PC-9 (cell line): Measurements from ENCODE around the gene USP37. TPM values are rescaled to one million over a fixed set of nuclear protein-coding genes. Genes with fewer than 3 reads are reported as not detected.

Experiments used
- BruUV-seq: library from RNA; stranded (reverse); fragments of 400-500 nt; replicated peaks from 2 replicates; lab custom pipeline; 2021; lab: Mats Ljungman, UMichigan
- CTCF ChIA-PET: fragments of 300-600 bp; sonication (Branson Sonifier 250); formaldehyde crosslinking; loops from one replicate; lab custom pipeline; 2022; ENCODE audit warnings: antibody characterized with exemption; lab: Charles Lee
- POLR2A ChIA-PET: fragments of 300-600 bp; sonication (Branson Sonifier 250); formaldehyde crosslinking; loops from one replicate; lab custom pipeline; 2022; ENCODE audit warnings: antibody characterized with exemption; ENCODE audit not compliant: unreplicated experiment; lab: Charles Lee
- DNase-seq, 2 experiments: peaks; one replicate each; pipeline versions ENCODE4 v3.0.0 to v3.0.0-alpha.2; 2015 to 2022; ENCODE audit warnings: mixed read lengths in 1 of 2
- H2AFZ ChIP-seq: fragments of 200-600 bp; sonication (generic); 2 replicates; pipeline ENCODE4 v1.8.1; 2017; ENCODE audit warnings: antibody characterized with exemption
- H3F3A ChIP-seq: fragments of 200-600 bp; sonication (generic); 2 replicates; pipeline ENCODE4 v1.8.1; 2017; ENCODE audit warnings: antibody characterized with exemption, mild to moderate bottlenecking, low read depth; ENCODE audit not compliant: insufficient read depth
- H3K27ac ChIP-seq: fragments of 200-600 bp; sonication (generic); 2 replicates; pipeline ENCODE4 v1.6.1; 2016; ENCODE audit warnings: mixed run types
- H3K27me3 ChIP-seq: fragments of 200-600 bp; sonication (generic); 2 replicates; pipeline ENCODE4 v1.6.1; 2016; ENCODE audit warnings: low read depth, mixed run types; ENCODE audit not compliant: insufficient read depth
- H3K36me3 ChIP-seq: fragments of 200-600 bp; sonication (generic); 2 replicates; pipeline ENCODE4 v1.6.1; 2016; ENCODE audit warnings: low read depth, mixed run types
- H3K4me1 ChIP-seq: fragments of 200-600 bp; sonication (generic); replicated peaks from 2 replicates; pipeline ENCODE4 v1.6.1; 2016; ENCODE audit warnings: mixed run types; ENCODE audit not compliant: insufficient read depth
- H3K4me2 ChIP-seq: fragments of 200-600 bp; sonication (generic); 2 replicates; pipeline ENCODE4 v1.6.1; 2017; ENCODE audit warnings: mixed run types
- H3K4me3 ChIP-seq: fragments of 200-600 bp; sonication (generic); 2 replicates; pipeline ENCODE4 v1.6.1; 2016; ENCODE audit warnings: mixed run types
- H3K79me2 ChIP-seq: fragments of 200-600 bp; sonication (generic); 2 replicates; pipeline ENCODE4 v1.6.1; 2017; ENCODE audit warnings: low read depth, mixed run types
- H3K9me2 ChIP-seq: fragments of 200-600 bp; sonication (generic); 2 replicates; pipeline ENCODE4 v1.8.1; 2017; ENCODE audit warnings: mild to moderate bottlenecking; ENCODE audit not compliant: insufficient read depth
- H3K9me3 ChIP-seq: fragments of 200-600 bp; sonication (generic); 2 replicates; pipeline ENCODE4 v1.8.1; 2016; ENCODE audit warnings: low read depth; ENCODE audit not compliant: insufficient read depth
- H4K20me1 ChIP-seq: fragments of 200-600 bp; sonication (generic); 2 replicates; pipeline ENCODE4 v1.8.1; 2017; ENCODE audit not compliant: insufficient read depth
- EZH2 ChIP-seq: fragments of 200-600 bp; sonication (generic); IDR thresholded peaks from 2 replicates; pipeline ENCODE4 v1.8.0; 2017; ENCODE audit warnings: antibody characterized with exemption, low read depth
- intact Hi-C: fragments of 100-400 bp; cut with micrococcal nuclease; formaldehyde crosslinking; loops from one replicate; pipeline ENCODE4 v1.10.0; 2022; ENCODE audit not compliant: unreplicated experiment
- total RNA-seq: library from RNA; stranded (reverse); gene quantifications from 2 replicates; pipeline ENCODE4 v1.2.3, GENCODE V29; 2021
- TF ChIP-seq, protein P1 (sequence below): fragments of 200-600 bp; sonication (generic); conservative IDR thresholded peaks from 2 replicates; pipeline ENCODE4 v1.6.1; 2017; ENCODE audit warnings: mixed run types, antibody characterized with exemption, mild to moderate bottlenecking, moderate library complexity

USP37 gene
- total RNA-seq, 1 experiment from 2014 or later, result 15.4 TPM

DNA sequence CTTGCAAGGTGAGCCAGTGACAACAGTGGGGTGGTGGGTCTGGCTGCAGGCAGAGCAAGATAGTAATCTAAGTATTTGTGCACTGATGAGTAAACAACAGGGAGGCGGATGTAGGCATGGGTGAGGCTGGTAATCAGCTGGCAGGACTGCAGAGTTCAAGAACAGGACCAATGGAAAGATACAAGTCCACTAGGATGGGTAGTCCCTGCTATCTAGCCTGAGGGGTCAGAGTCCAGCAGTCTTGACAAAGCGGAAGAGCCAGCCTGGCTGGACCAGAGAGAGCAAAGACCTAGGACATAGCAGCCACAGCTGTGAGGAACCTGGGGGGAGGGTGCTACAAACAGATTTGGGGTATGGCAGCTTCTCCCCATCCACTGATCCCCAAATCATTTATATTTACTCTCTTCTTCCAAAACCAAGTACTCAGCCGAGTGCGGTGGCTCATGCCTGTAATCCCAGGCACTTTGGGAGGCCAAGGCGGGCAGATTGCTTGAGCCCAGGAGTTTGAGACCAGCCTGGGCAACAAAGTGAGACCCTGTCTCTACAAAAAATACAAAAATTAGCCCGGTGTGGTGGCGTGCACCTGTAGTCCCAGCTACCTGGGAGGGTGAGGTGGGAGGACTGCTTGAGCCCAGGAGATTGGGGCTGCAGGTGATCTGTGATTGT is 123.3 kb downstream of the USP37 start:
- CTCF ChIA-PET, result no interaction called here
- peaks cover 43% of the 10 kb centered on the region for H3F3A ChIP-seq
- POLR2A ChIA-PET, result interaction anchor here (0.7 kb wide), 1 partner anchor 58 kb away, joined by 3 read pairs; no protein-coding TSS in a partner anchor
- H2AFZ ChIP-seq, result no peak overlapping the region
- no peak overlapping the region for H3K4me3 ChIP-seq
- no TSS peak for BruUV-seq
- no peaks in the 10 kb centered on the region for H3K9me3 ChIP-seq
- H3K4me1 ChIP-seq, result peaks cover 50% of the 10 kb centered on the region
- TF ChIP-seq EZH2, result no peak
- no peak overlapping the region for H3K27ac ChIP-seq
- H4K20me1 ChIP-seq, result no peaks in the 10 kb centered on the region
- H3K9me2 ChIP-seq, result no peaks in the 10 kb centered on the region
- peak overlapping the region; percentile 43 for H3K4me2 ChIP-seq
- no peaks in the 10 kb centered on the region for H3K36me3 ChIP-seq
- H3K79me2 ChIP-seq, result no peaks in the 10 kb centered on the region
- intact Hi-C loops, result loop anchor here (2.0 kb wide), 1 partner anchor 38 kb away; no protein-coding TSS in a partner anchor
- no peaks in the 10 kb centered on the region for H3K27me3 ChIP-seq
- DNase-seq, result peak; percentile 66 to 88

DNA sequence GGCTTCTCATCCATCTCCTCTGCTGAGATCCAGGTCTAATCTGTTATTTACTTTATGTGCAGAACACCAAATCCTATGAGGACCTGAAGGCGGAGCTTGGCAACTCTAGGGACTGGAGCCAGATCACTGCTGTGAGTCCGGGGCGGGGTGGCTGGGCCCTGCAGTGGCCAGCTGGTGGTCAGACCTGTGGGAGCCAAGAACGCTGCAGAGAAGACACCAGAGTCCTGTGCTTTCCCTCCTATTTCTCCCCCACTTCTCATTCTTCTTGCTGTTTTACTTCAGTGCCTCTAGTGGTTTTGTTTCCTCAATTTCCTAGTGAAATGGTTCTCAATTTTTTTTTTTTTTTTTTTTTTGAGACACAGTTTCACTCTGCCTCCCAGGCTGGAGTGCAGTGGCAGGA is 129.6 kb downstream of the USP37 start:
- no peak for DNase-seq
- no peaks in the 10 kb centered on the region for H3K79me2 ChIP-seq
- H3K4me1 ChIP-seq, result peaks cover 2% of the 10 kb centered on the region; the same call in 1 of the 2 replicates
- no peaks in the 10 kb centered on the region for H3K9me3 ChIP-seq
- H2AFZ ChIP-seq, result no peak overlapping the region
- no peak overlapping the region for H3K4me2 ChIP-seq
- no peaks in the 10 kb centered on the region for H3K36me3 ChIP-seq
- BruUV-seq, result no TSS peak
- H3K4me3 ChIP-seq, result no peak overlapping the region
- H3K27me3 ChIP-seq, result no peaks in the 10 kb centered on the region
- no peak overlapping the region for H3K27ac ChIP-seq
- intact Hi-C loops, result no loop called here
- H3F3A ChIP-seq, result 0 out of 2 replicates have a peak, but pooled peaks cover 4% of the 10 kb centered on the region
- no peak for TF ChIP-seq EZH2
- TF ChIP-seq, protein P1, sequence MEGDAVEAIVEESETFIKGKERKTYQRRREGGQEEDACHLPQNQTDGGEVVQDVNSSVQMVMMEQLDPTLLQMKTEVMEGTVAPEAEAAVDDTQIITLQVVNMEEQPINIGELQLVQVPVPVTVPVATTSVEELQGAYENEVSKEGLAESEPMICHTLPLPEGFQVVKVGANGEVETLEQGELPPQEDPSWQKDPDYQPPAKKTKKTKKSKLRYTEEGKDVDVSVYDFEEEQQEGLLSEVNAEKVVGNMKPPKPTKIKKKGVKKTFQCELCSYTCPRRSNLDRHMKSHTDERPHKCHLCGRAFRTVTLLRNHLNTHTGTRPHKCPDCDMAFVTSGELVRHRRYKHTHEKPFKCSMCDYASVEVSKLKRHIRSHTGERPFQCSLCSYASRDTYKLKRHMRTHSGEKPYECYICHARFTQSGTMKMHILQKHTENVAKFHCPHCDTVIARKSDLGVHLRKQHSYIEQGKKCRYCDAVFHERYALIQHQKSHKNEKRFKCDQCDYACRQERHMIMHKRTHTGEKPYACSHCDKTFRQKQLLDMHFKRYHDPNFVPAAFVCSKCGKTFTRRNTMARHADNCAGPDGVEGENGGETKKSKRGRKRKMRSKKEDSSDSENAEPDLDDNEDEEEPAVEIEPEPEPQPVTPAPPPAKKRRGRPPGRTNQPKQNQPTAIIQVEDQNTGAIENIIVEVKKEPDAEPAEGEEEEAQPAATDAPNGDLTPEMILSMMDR, result no peak
- no peaks in the 10 kb centered on the region for H3K9me2 ChIP-seq
- no peaks in the 10 kb centered on the region for H4K20me1 ChIP-seq
- POLR2A ChIA-PET, result no interaction called here
- CTCF ChIA-PET, result no interaction called here

DNA sequence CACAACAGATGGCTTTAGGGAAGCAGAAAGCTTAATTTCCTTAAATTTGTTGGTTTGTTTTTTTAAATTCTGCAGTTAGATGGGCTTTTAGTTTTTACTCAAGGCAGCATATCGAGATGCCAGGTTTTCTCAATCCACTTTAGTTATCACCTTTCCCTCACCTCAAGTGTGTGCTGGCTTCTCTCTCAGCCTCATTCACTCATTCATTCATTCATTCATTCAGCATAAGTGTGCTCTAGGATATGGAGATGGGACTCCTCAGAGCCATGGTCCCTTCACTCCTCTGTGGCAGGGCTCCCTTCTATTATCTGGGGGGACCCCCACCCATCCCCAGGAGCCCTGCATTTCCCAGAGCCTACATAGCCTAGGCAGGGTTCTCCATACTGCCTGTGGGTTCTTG is 130.2 kb downstream of the USP37 start:
- Histone ChIP-seq H3K9me3 (no peaks in the 10 kb centered on the region), H3K27me3 (no peaks in the 10 kb centered on the region), H3K36me3 (no peaks in the 10 kb centered on the region), H3K9me2 (no peaks in the 10 kb centered on the region), H3K4me1 (no peaks in the 10 kb centered on the region), H3F3A (0 out of 2 replicates have a peak, but pooled peaks cover 4% of the 10 kb centered on the region), H4K20me1 (no peaks in the 10 kb centered on the region), H3K4me3 (no peak overlapping the region), H3K4me2 (no peak overlapping the region), H3K79me2 (no peaks in the 10 kb centered on the region), H2AFZ (no peak overlapping the region), H3K27ac (no peak overlapping the region)
- DNase-seq, result no peak
- BruUV-seq, result no TSS peak
- intact Hi-C loops, result no loop called here
- no peak for TF ChIP-seq EZH2
- TF ChIP-seq, protein P1, result no peak
- ChIA-PET POLR2A (no interaction called here), CTCF (no interaction called here)
